ENCODE data around the gene TPK1.
A peak's percentile ranks its signal among the peaks of the same experiment; 100 is the strongest.
"Not testable (repeated sequence)": the region's sequence is repeated elsewhere in the genome, so short reads cannot be mapped to it uniquely, and the experiment has no call there.

The TPK1 gene

GRCh38 chr7:144821067-144821466 is 14.8 kb downstream of the TPK1 start:
- DNase-seq = no peak

- no peak for DNase-seq
Measured at GRCh38 chr7:144820552-144820951, 15.3 kb downstream of the TPK1 start.

- DNase-seq = no peak
Measured at GRCh38 chr7:144819566-144819965, 16.3 kb downstream of the TPK1 start.

- DNase-seq = peak; percentile 67
Measured at GRCh38 chr7:144818511-144818910, 17.3 kb downstream of the TPK1 start.

- DNase-seq = no peak
Measured at GRCh38 chr7:144817001-144817400, 18.9 kb downstream of the TPK1 start.

DNA sequence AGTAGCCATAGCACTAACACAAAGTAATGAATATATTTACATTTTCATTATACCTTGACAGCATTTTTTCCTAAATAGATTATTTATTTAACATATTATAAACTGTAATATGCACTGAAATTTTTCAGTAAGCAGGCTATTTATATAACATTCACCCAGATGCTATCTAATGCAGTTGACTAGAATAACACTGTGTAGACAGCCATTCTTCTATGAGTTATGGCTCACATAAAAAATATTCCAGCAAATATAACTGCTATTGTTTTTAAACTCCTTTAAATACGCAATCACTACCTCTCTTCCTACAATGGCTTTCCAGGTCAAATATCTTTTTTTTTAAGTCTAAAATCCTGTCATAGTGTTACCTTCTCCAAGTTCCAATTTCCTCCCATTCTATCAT is 21.6 kb downstream of the TPK1 start:
- no peak for DNase-seq

DNA sequence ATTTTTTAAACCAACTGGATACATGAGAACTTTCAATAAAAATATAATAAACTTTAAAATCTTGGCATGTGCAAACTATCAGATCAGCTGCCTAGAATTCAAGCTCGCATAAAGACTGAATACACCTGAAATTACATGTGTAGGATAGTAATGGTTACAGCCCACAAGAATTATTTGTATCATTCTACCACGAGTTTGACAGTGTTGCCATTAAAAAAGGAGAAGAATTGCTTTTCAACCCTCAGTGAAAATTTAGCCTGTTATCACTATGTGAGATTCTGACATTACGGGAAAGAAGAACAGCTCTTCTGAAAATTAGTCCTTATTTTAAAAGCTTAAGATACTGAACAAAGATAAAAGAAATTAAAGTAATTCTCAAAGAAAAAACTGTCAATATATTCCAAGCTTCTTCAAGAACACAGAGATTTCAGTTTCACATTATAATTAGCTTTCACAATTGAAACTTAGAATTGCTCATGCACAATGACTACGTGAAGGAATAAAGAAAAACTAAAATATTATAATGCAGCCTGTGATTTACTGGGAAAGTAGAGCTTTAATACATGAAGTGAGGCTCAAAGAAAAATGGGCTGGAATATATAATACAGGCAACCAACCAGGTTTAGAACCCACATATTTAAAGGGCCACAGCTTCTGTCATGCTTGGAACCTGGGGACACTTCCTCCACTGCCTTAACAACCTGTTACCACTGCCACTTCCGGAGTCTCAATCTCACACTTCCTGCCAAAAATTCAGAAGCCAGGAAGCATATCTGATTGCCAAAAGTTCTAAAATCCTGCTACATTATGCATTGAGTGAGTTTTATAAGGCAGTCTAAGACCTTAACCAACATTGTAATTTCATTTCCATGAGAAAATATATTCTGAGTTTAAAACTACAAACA is 23.2 kb downstream of the TPK1 start:
- peak; percentile 42 for DNase-seq

- no peak for DNase-seq
Measured at GRCh38 chr7:144805627-144806239, 30.1 kb downstream of the TPK1 start.

DNA sequence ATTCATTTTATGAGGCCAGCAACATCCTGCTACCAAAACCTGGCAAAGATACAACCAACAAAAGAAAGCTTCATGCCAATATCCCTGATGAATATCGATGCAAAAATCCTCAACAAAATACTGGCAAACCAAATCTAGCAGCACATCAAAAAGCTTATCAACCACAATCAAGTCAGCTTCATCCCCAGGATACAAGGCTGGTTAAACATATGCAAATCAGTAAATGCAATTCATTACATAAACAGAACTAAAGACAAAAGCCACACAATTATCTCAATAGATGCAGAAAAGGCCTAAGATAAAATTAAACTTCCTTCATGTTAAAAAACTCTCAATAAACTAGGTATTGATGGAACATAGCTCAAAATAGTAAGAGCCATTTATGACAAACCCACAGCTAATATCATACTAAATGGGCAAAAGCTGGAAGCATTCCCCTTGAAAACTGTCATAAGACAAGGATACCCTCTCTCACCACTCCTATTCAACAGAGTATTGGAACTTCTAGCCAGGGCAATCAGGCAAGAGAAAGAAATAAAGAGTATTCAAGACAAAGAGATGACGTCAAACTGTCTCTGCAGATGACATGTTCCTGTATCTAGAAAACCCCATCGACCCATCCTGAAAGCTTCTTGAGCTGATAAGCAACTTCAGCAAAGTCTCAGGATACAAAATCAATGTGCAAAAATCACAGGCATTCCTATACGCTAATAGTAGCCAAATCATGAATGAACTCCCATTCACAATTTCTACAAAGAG is 35.0 kb downstream of the TPK1 start:
- not testable (repeated sequence) for DNase-seq

GRCh38 chr7:144796919-144797318 is 38.9 kb downstream of the TPK1 start:
- DNase-seq = no peak

- DNase-seq = no peak
Measured at GRCh38 chr7:144792050-144792449, 43.8 kb downstream of the TPK1 start.

- DNase-seq = no peak
Measured at GRCh38 chr7:144791488-144791887, 44.4 kb downstream of the TPK1 start.

DNA sequence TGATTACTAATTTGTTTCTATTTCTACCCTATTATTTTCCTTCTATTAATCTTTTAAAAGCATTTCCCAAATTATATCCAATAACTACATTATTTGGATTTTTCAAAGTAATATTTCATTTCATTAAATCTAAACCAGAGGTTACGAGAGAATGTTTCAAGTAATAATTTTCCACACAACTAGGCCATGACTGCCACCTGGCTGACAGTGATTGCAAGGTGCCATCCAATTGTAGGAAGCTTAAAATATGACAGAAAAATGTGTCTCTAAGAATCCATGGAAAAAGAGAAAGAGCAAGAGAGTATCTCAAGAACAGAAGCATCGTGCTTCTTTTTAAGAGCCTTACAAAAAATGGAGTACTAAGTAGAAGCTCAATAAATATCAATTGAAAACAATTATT is 48.7 kb downstream of the TPK1 start:
- no peak for DNase-seq

DNA sequence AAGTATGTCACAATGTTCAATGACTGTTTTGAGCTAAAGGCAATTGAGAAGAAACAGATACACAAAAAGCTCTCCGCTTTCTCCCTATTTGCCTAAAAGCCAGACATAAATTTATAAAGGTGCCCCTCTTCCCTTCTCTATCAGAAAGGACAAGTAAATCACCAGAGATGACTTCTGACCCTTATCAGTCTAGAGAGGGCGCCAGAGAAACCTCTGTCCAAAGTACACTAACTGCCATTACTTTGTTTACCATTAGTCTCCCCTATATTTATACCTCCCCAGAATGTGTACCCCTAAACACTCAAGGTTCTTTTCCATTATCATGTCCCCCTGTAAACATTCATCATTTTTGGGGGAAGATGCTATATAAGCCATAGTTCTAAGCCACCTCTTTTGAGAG is 49.3 kb downstream of the TPK1 start:
- DNase-seq = no peak

DNA sequence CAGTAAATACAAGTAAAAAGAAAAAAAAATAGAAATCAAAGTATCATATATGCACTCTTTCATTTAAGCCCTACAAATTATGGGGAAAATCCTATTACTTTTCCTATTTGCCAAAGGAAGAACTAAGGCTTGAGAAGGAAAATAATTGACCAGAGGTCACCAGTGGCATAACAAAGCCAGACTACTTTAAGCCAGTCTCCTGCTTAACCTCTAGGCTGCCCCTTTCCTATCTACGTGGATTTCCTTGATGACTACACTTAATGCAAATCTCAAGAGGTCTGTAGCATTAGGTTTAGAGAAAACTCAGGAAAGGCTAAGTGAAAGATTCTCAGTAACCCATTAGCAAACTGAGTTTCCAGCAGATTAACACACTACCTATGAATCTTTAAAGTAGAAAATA is 49.8 kb downstream of the TPK1 start:
- no peak for DNase-seq

DNA sequence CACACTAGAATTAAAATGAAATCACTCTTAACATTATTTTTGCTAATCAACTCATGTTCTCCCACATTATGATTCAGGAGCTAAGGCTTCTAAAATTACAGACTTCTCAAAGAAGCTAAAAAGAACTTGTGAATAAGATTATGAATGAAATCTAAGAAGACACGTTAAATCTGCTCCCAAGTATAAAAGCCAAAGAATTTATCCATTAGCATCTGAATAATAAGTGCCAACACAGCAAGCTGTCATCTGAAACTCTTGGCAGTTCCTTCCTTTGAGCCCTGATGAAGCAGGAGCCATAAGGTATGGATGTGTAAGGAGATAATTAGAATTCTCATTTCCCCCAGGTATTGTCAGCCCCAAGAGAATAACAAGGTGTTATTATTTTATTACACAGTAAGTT is 50.3 kb downstream of the TPK1 start:
- no peak for DNase-seq

GRCh38 chr7:144784943-144785342 is 50.9 kb downstream of the TPK1 start:
- DNase-seq = no peak

- no peak for DNase-seq
Measured at GRCh38 chr7:144784441-144784840, 51.4 kb downstream of the TPK1 start.

DNA sequence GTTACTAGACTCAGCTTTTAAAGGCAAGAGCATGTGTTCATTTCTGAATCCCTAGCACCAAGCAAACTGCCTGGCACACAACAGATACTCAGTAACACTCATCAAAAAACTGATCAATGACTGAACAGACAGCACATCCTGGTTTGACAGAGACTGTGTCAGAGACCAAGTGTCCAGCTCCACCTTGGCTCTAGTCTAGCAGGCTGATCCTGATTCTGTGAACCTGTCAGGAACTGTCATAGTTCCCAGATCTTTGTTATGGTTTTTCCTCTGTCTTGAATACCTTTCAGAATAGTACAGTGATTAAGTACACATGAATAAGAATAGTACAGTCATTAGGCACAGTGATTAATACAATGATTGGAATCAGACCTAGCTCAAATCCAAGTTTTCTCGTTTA is 53.0 kb downstream of the TPK1 start:
- no peak for DNase-seq

DNA sequence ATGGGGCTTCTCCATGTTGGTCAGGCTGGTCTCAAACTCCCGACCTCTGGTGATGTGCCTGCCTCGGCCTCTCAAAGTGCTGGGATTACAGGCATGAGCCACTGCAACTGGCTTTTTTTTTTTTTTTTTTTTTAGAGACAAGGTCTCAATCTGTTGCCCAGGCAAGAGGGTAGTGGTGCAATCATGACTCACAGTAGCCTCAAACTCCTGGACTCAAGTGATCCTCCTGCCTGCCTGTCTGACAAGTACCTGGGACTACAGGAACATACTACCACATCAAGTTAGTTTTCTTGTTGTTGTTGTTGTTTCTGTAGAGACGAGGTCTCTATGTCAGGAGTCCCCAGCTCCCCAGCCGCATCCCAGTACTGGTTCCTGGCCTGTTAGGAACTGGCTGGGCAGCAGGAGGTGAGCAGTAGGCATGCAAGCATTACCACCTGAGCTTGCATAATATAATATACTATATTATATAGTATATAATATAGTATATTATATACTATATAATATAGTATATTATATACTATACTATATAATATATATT is 55.7 kb downstream of the TPK1 start:
- DNase-seq = no peak

- DNase-seq = not testable (repeated sequence)
Measured at GRCh38 chr7:144777889-144778288, 58.0 kb downstream of the TPK1 start.

GRCh38 chr7:144777005-144777839 is 58.6 kb downstream of the TPK1 start:
- DNase-seq = no peak

DNA sequence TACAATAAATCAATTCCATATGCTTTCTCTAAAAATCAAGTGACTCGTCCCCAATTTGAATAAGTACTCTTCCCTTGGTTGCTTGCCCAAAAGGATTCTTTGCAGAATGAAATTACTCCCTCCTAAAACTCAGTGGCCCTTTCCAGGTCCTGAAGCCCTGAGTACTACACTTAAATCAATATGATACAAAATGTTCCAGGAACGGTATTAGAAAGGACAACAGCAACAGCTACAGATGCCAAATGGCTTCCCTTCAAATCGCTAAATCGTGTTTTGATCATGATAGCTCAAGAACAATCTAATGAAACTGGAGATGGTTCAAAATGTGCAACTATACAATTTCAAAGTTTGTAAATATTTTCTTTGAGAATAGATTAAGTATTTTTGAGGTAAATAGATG is 59.4 kb downstream of the TPK1 start:
- no peak for DNase-seq

Data from CD4-positive, alpha-beta T cell treated with Interferon gamma for 1 hour (primary cell).